ENCODE measurements around the gene WWC2.
"Not testable (repeated sequence)": the region's sequence is repeated elsewhere in the genome, so short reads cannot be mapped to it uniquely, and the experiment has no call there.

Gene WWC2

DNA sequence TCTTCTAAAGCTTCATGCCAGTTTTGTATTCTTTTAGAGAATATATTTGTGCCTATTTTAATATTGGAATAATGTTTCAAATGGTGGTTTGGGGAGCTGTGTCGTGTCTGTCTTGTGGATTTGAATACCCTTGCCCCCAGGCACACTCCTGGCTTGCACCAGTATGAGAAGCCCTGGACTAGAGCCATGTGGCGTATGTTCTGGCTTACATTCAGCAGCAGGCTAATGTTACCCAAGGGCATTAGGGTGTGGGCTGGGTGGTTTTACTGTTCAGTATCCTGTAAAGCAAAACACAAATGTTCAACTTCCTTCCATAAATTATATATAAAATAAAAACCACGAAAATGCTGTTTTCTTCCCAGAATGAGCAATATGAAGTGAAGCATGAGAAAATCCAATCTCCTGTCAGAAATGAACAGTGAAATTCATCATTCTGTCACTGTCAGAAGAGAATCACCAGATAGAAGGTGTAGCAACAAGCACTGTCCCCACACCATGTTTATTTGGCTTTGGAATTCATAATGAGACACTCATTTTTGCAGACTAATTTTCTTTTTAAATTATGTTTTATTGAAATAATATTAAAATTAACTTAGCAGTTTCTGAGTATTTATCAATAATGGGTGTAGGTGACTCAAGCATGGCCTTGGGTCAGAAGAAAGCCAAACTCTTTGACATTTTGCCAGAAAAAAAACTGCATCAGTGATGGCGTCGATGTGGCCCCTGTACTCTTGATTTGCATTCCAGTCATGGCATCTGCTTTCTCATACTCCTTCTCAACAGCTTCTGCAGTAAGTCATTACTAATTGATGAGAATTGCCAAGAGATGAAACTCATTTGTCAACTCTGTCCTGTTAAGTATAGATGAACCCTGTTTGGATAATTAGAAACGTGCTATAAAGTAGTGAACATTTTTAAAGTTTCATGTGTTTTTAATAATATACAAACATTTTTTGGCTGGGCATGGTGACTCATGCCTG lies 43.8 kb downstream of the WWC2 start:
- no peak for DNase-seq

GRCh38 chr4:183144787-183145186 lies 45.7 kb downstream of the WWC2 start:
- no peak for DNase-seq

DNA sequence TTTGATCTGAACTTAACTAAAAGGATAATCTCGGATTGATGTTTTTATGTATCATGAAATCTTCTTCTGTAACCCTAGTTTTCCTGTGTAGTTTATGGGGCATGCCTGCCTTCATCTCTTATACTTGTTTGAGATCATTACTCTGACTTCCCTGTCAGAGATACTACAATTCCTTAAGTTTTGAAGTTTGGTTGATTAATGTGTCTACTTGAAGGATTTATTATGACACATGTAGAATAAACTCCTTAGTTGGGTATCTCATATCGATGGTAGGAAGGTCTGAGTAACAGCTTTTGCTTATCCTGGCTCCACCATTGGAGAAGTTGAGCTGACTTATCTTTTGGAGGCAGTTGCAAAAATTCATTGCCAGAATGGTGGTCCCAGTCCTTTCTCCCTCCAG lies 46.7 kb downstream of the WWC2 start:
- DNase-seq = no peak

DNA sequence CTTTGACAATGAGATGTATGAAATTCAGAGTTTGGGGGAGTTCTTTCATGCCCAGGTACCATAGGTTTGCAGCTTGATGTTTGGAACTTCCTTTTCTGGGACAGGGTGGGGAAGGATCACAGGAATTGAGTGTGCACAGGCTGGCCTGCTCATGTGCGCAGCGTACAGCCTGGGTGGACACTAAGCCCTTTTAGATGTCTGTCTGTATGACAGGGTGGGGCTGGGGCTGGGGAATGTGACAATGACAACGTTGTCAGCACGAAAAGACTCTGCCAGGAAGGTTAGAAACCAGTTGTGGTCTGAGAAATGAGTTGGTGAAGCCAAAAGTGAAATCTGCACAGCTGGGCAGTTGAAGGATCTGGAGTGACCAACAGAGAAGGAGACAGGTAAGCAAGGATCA lies 47.4 kb downstream of the WWC2 start:
- DNase-seq = no peak

- no peak for DNase-seq
These were observed 48.1 kb downstream of the WWC2 start for GRCh38 chr4:183147196-183147595.

GRCh38 chr4:183147983-183148382 lies 48.9 kb downstream of the WWC2 start:
- DNase-seq = no peak

GRCh38 chr4:183149616-183150539 lies 50.8 kb downstream of the WWC2 start:
- no peak for DNase-seq

DNA sequence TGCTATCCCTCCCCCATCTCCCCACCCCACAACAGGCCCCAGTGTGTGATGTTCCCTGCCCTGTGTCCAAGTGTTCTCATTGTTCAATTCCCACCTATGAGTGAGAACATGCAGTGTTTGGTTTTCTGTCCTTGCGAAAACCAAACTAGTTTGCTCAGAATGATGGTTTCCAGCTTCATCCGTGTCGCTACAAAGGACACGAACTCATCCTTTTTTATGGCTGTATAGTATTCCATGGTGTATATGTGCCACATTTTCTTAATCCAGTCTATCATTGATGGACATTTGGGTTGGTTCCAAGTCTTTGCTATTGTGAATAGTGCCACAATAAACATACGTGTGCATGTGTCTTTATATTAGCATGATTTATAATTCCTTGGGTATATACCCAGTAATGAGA lies 51.6 kb downstream of the WWC2 start:
- not testable (repeated sequence) for DNase-seq

- not testable (repeated sequence) for DNase-seq
These were observed 53.2 kb downstream of the WWC2 start for GRCh38 chr4:183152232-183152631.

DNA sequence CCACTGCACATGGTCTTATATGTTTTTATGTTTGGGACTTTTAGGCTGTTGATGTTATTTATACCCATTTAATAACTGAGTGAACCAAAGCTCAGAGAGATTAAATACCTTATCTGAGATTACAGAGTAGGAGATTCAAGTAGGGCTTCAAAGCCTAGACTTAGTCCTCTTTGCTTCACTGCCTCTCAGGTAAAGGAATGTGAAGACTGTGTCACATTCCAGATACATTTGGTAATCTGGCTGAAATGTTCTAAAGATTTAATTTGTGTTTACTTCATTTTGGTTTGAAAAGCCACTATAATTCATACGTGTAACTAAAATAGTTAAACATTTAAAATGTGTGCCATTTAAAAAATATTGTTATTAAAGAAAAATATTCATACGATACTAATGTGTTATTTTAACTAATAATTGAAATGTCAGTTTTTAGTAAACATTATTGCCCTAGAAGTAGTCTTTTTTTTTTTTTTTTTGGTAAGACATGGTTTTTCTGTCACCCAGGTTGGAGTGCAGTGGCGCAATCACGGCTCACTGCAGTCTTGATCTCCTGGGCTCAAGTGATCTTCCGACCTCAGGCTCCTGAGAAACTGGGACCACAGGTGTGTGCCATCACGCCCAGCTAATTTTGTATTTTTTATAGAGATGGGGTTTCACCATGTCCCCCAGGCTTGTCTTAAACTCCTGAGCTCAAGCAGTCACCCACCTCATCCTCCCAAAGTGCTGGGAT lies 54.3 kb downstream of the WWC2 start:
- no peak for DNase-seq

DNA sequence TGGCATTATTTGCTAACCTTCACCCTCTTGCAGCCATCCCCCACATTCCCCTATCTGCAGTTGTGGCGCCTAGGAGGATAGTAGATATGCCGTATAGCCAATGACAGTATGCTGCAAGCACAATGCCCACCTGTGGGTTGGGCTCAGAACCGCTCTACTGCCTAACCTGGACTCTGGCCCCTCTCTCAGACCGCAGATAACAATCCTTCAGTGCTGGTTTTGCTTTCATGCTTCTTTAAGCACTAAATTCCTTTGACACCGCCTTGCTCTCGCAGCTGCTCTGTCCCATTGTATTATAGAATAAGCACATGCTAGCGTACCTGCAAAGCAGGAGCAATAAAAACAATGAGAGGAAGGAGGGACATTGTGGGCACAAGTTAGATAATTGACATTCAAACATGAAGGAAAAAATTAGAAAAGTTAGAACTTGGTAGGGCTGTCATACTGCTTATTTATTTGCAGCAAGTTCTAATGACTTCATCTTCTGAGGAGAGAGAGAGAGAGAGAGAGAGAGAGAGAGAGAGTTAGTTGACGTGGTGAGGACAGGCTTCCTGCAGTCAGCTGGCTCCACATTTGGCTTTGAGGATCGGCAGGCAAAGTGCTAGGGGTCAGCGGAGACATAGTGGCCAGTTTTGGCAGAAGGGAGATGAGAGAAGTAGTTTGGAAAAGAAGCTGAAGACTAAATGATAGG lies 55.8 kb downstream of the WWC2 start:
- no peak for DNase-seq

GRCh38 chr4:183155450-183156184 lies 56.6 kb downstream of the WWC2 start:
- DNase-seq = no peak

GRCh38 chr4:183157215-183157614 lies 58.2 kb downstream of the WWC2 start:
- no peak for DNase-seq

- no peak for DNase-seq
These were observed 59.0 kb downstream of the WWC2 start for GRCh38 chr4:183158062-183158461.

DNA sequence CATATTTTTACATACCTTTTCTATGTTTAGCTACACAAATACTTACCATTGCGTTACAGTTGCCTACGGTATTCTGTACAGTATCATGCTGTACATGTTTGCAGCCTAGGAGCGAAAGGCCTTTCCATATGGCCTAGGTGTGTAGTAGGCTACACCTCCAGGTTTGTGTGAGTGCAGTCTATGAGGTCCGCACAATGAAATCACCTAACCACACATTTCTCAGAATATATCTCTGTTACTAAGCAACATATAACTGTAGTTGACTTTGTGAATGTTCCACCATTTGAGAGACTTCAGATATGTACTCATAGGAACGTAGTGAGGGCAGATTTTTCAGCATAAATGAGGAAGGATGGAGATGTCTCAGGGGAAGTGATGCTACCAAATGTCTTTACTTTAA lies 62.6 kb downstream of the WWC2 start:
- DNase-seq = no peak

- no peak for DNase-seq
These were observed 64.1 kb downstream of the WWC2 start for GRCh38 chr4:183163135-183163534.

DNA sequence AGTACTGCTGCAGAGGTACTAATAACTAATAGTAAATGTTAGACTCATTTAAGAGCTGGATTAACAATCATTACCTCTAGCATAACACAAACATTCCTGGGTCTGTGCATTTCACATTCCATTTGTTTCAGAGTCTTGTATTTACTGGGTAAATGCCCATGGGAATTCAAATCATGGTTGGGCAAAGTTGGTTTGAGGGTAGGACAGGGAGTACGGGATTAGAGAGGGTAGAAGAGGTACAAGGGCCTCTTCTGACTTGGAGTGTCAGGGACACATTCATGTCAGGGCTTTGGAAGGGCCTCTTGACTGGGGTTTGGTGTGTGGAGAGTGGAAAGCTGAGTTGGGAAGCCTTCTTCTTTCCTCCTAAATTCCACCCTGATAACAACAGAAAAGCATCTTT lies 65.9 kb downstream of the WWC2 start:
- no peak for DNase-seq

DNA sequence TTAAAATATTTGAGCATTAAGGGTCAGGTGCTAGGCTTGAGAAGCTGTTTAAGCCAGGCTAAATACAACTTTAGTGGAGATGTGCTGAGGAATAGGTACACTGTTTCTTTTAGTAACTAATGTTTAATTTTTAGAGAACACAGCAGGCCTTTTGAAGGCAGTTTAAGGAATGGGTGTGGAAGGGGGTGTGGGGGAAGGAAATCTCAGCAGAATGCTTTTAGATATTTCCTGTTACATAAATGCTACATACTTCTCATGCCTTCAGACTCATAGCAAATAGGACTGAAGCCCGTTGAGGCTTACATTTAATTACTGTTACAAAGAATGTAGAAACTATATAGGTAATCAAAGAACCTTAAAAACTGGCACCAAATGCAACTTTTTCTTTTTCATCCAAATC lies 66.3 kb downstream of the WWC2 start:
- DNase-seq = no peak

DNA sequence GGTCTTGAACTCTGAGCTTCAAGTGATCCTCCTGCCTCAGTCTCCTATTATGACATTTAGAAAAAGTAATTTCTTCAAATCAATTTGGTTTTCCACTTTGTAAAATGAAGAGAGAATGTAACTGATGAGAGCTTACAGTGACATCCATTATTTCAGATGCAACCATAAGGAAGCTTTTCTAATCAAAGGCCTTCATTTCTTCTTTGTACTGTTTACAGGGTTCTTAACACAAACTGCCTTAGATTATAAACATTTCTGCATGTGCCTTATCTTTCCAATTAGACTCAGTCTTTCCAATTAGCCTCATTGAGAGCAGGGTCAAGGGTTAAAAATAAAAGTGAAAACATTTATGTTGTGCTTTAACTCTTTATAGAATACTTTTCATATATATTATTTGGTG lies 71.8 kb downstream of the WWC2 start:
- DNase-seq = no peak

- no peak for DNase-seq
These were observed 72.6 kb downstream of the WWC2 start for GRCh38 chr4:183171484-183172267.

DNA sequence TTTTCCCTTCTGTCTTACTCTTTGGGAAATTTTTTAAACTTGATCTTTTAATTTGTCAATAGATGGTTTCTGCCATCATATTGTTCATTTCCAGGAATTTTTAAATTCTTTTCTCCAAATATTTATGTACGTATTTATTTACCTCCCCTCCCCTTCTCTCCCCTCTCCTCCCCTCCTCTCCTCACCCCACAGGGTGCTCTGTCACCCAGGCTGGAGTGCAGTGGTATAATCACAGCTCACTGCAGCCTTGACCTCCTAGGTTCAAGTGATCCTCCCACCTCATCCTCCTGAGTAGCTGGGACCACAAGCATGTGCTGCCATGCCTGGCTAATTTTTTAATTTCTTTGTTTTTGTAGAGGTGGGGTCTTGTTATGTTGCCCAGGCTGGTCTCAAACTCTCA lies 73.8 kb downstream of the WWC2 start:
- no peak for DNase-seq

Measured in effector CD4-positive, alpha-beta T cell (primary cell).